HFF-Myc (cell line): Measurements from ENCODE around the gene NQO1.
A peak's percentile ranks its signal among the peaks of the same experiment; 100 is the strongest.

ENCODE experiments used
- DNase-seq: peaks from one replicate; pipeline ENCODE4 v3.0.0-alpha.2; 2011; ENCODE audit warnings: low read depth; ENCODE audit errors: extremely low read depth
- H3K4me3 ChIP-seq: replicated peaks from 2 replicates; pipeline ENCODE4 v1.5.1; 2011; ENCODE audit warnings: low read depth, mild to moderate bottlenecking, control low read depth, low read length
- TF ChIP-seq, protein P1 (sequence below): IDR thresholded peaks from 2 replicates; pipeline ENCODE4 v1.5.1; 2012; ENCODE audit warnings: mild to moderate bottlenecking, low read depth, low read length, control low read depth; ENCODE audit errors: missing control alignments

NQO1 gene

DNA sequence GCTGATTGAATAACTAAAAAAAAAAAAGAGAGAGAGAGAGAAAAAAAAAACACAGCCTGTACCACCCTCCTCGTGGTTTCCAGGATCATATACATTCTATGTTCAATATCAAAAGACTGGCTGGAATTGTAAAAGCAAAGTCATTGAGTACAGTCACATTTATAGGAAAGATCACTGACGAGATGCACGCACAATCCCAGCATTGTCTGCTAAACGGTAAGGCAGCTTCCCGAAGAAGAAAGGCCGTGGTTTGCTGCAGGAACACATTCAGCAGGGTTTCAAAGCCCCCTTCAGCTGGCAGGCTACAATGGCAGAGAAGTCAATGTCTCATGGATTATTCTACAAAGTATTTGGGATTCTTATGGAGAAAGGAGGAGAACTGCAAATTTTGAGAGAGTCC lies 9.3 kb downstream of the NQO1 start:
- H3K4me3 ChIP-seq: no peak overlapping the region
- DNase-seq: no peak
- TF ChIP-seq, protein P1, sequence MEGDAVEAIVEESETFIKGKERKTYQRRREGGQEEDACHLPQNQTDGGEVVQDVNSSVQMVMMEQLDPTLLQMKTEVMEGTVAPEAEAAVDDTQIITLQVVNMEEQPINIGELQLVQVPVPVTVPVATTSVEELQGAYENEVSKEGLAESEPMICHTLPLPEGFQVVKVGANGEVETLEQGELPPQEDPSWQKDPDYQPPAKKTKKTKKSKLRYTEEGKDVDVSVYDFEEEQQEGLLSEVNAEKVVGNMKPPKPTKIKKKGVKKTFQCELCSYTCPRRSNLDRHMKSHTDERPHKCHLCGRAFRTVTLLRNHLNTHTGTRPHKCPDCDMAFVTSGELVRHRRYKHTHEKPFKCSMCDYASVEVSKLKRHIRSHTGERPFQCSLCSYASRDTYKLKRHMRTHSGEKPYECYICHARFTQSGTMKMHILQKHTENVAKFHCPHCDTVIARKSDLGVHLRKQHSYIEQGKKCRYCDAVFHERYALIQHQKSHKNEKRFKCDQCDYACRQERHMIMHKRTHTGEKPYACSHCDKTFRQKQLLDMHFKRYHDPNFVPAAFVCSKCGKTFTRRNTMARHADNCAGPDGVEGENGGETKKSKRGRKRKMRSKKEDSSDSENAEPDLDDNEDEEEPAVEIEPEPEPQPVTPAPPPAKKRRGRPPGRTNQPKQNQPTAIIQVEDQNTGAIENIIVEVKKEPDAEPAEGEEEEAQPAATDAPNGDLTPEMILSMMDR: no peak

DNA sequence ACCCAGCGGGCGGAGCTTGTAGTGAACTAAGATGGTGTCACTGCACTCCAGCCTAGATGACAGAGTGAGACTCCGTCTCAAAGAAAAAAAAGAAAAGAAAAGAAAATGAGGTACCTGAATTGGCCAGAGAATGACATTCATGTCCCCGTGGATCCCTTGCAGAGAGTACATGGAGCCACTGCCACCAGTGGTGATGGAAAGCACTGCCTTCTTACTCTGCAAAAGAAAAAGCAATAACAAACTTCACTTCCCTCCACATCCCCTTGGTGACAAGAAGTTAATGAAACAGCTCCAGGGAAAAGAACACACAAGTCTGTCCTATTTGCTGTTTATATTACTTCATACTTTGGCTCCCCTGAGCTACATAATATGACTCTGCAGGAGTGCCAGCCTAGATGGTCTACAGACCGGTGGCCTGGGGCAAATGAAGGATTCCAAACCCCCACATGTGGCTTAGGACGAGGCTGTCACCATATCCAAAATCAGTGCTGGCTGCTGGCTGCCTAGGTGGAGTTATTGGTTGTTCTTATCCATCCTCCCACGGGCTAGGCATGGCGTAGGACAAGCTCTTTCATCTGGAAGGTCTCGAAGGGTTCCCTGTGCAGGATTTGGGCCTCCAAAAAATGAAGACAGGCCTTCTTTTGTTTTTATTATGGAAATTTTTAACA lies 13.3 kb downstream of the NQO1 start:
- H3K4me3 ChIP-seq: no peak overlapping the region
- TF ChIP-seq, protein P1: no peak
- no peak for DNase-seq

DNA sequence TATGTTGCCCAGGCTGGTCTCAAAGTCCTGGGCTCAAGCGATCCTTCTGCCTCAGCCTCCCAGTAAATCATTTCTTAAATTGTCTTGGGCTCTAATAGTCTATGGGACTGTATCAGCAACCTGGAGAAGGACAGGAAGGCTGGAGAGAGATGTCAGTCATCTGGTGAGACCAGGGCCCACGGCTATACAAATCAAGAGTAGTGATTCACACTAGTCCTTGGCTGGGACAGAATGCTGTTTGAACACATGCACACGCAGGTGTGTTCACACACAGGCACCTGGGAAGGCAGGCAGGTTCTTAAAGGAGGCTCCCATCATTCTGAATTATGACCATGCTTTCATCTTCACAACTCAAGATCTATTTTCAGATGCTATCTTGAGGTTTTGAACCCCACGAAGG lies 14.1 kb downstream of the NQO1 start:
- TF ChIP-seq, protein P1: no peak
- no peak for DNase-seq

DNA sequence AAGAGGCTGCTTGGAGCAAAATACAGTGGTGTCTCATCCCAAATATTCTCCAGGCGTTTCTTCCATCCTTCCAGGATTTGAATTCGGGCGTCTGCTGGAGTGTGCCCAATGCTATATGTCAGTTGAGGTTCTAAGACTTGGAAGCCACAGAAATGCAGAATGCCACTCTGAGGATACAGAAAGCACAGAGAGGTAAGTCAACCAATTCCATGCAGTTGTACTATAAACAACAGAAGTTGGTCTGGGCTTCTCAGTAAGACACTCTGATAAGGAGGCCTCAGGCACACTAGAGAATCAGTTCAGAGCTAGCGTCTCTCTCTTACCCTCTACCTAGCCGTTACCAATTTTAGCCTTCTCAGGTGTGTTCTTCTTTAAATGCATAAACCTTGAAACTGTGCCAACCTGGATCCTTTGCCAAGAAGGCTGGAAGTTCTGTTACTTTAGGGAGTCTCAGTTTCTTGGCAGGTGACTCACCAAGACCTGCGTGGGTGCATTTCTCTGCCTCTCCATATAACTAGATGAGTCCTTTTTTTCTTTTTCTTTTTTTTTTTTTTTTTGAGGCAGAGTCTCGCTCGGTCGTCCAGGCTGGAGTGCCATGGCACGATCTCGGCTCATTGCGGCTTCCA lies 15.1 kb downstream of the NQO1 start:
- TF ChIP-seq, protein P1: no peak
- peak; percentile 45 for DNase-seq
- H3K4me3 ChIP-seq: no peak overlapping the region

More for the DNA sequence above, 14.1 kb downstream of the NQO1 start:
- no peak overlapping the region for H3K4me3 ChIP-seq

DNA sequence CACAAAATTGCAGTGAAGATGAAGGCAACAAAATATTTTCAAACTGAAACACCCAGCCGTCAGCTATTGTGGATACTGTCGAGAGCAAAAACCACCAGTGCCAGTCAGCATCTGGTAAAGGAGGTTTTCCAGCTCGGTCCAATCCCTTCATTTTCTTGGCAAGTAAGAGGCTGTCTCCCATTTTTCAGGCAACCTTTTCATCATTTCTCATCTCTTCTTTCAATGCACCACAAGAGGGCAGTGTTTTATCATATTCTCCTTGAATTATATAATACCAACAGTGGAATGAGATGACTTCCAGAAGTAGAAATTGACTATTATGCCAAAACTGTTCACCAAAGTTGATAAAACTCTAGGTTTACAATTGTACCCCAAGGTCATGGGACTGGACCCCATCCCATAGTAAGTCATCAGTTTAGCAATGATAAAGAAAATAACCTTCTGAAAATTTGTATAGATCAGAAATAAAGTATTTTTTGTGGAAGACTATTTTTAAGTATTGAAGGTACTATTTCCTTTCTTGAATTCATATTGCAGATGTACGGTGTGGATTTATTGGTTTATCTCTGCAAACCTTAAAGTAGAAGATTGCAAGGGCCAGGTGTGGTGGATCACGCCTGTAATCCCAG lies 16.8 kb downstream of the NQO1 start:
- DNase-seq: peak; percentile 48
- TF ChIP-seq, protein P1: peak; percentile 50
- H3K4me3 ChIP-seq: no peak overlapping the region

DNA sequence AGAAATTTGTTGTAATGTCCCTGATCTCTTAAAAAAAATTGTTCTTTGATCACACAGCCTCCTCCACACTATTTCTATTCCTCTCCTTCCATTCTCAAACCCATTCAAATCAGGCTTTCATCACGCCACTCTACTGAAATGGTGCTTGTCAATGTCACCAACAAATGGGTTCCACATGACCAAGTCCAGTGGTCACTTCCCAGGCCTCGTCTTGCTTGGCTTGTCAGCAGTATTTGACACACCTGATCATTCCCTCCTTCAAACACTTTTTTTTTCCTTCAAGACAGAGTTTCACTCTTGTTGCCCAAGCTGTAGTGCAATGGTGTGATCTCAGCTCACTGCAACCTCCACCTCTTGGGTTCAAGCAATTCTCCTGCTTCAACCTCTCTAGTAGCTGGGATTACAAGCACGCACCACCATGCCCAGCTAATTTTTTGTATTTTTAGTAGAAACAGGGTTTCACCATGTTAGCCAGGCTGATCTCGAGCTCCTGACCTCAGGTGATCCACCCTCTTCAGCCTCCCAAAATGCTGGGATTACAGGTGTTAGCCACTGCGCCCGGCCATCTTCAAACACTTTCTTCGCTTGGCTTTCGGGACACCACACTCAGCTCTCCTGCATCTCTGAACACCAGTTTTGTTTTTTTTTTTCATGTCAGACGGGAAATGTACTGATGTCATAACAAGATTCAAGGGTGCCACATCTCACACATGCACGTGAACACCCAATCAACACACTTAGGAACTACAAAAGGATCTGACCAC lies 18.3 kb downstream of the NQO1 start:
- TF ChIP-seq, protein P1: no peak
- no peak overlapping the region for H3K4me3 ChIP-seq
- DNase-seq: no peak
